DND-41 (cell line): Measurements from ENCODE around the gene COL19A1.

Experiments used
- CTCF ChIP-seq: IDR thresholded peaks from 2 replicates; pipeline ENCODE4 v1.5.1; 2012; ENCODE audit warnings: borderline replicate concordance, low read length, moderate library complexity, mild to moderate bottlenecking; ENCODE audit not compliant: poor library complexity, severe bottlenecking; ENCODE audit errors: extremely low read depth
- EZH2 ChIP-seq: IDR thresholded peaks from 3 replicates; pipeline ENCODE4 v1.6.1; 2012; ENCODE audit warnings: borderline replicate concordance, low read depth, mild to moderate bottlenecking, moderate library complexity, low read length, inconsistent platforms; ENCODE audit not compliant: severe bottlenecking

- TF ChIP-seq CTCF (no peak), EZH2 (no peak)
Measured at GRCh38 chr6:69817358-69817757, 49.0 kb upstream of the COL19A1 start.
